Measurements from ENCODE around the gene KCTD1. TPM values are rescaled to one million over a fixed set of nuclear protein-coding genes. Genes with fewer than 3 reads are reported as not detected.

Gene KCTD1
- total and polyA plus RNA-seq, 8 donors = 12.1 to 21.7 (median 16.8) TPM

DNA sequence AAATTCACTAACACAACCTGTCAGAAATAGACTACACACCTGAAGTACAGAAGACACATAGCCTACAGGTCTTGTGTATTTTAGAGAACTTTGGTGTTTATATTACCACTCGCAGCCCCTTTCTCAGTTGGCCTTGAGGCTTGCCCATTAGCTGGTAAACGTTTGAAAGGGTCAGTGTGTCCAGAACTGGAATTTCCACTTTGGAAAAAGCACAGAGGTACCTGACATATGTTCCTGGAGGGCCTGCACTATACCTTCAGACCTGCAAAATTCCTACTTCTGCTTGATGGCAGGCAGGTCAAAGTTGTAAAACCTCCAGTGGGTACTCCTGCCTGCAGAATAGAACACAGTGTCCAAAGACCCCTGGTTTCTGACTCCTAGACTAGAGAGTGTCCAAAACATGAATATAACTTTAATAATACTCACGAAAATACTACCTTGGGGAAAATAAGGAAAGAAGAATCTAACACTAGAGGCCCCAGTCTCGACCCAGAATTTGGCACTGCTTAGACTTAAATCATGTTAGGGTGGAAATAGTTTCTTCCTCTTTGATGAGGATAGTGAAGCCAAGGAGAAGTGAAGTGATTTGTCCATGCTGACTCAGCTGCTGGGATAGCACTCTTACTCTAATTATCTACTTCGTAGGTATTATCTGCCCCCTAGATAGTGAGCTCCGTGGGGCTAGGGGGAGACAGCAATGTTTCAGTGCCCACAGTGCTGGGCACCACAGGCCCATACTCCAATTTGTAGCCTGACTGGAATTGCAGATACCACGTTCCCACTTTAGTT is 2.8 kb downstream of the KCTD1 start:
- no peak overlapping the region for H3K27ac ChIP-seq
- ATAC-seq (no peak), DNase-seq (no peak)
- no peaks in the 10 kb centered on the region for H3K36me3 ChIP-seq
- H3K4me3 ChIP-seq = no peak overlapping the region
- H3K27me3 ChIP-seq = peaks cover 7 to 38% of the 10 kb centered on the region in 2 donors
- intact Hi-C loops (cut with DNase I) = loop anchor here in 1 of 2 donors (10.0 kb wide), 1 partner anchor 109 kb away; no protein-coding TSS in a partner anchor
- no peaks in the 10 kb centered on the region for H3K9me3 ChIP-seq
- peaks cover 12 to 39% of the 10 kb centered on the region in 2 donors for H3K4me1 ChIP-seq
- no peak for TF ChIP-seq CTCF (IDR thresholded peaks at IDR 0.05)

DNA sequence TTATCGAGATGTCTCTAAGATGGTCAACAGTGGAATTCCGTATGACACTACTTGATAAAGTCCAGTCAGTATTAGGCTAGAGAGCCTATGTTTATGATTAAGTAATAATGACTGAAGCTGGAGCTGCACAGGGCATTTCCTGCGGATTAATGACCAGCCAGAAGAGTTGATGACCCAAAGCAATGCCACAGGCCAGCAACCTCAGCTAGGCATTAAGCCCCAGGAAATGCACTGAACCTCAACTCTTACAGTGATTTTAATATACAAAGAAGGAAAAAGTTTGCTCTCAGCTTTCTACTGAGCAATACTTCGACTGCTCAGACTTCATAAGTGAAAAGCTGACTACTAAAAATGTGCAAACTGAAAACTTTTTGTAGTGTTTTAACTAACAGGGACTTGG is 3.9 kb downstream of the KCTD1 start:
- TF ChIP-seq CTCF (IDR thresholded peaks at IDR 0.05) = no peak
- ATAC-seq (no peak), DNase-seq (no peak)
- Histone ChIP-seq H3K9me3 (no peaks in the 10 kb centered on the region), H3K4me3 (no peak overlapping the region), H3K27me3 (peaks cover 0 to 27% of the 10 kb centered on the region in 2 donors), H3K4me1 (peaks cover 11 to 28% of the 10 kb centered on the region in 2 donors), H3K36me3 (no peaks in the 10 kb centered on the region), H3K27ac (no peak overlapping the region)
- intact Hi-C loops (cut with DNase I) = loop anchor here in 1 of 2 donors (10.0 kb wide), 1 partner anchor 110 kb away; no protein-coding TSS in a partner anchor

GRCh38 chr18:26543373-26543772 is 5.0 kb downstream of the KCTD1 start:
- Histone ChIP-seq H3K36me3 (no peaks in the 10 kb centered on the region), H3K27me3 (peaks cover 0 to 16% of the 10 kb centered on the region in 2 donors), H3K9me3 (no peaks in the 10 kb centered on the region), H3K27ac (no peak overlapping the region), H3K4me1 (peaks cover 11 to 20% of the 10 kb centered on the region in 2 donors), H3K4me3 (no peak overlapping the region)
- no peak for TF ChIP-seq CTCF (IDR thresholded peaks at IDR 0.05)
- DNase-seq (no peak), ATAC-seq (peak; percentile 36)
- intact Hi-C loops (cut with DNase I) = loop anchor here in 1 of 2 donors (10.0 kb wide), 1 partner anchor 111 kb away; no protein-coding TSS in a partner anchor

DNA sequence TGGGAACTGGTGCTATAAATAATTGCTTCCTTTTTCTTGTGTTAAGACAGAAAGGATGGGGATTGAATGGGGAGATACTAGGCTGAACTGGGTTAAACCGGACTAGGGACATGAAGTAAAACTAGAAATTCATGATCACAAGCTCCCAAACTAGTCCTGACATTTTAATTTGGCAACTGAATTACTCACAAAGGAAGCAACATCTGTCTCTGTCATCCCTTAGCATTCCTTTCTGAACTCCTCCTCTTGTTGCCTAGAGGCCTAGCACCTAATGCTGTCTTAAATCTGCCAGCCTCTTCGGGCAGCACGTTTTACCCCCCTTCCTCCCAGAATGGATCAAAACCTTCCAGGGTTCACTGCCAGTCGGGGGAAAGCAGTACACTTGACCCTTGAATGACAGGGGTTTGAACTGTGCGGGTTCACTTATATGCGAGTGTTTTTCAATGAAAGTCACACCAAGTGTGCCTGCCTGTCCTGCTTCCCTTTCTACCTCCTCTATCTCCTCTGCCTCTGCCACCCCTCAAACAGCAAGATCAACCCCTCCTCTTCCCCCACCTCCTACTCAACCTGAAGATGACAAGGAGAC is 8.2 kb downstream of the KCTD1 start:
- DNase-seq (no peak), ATAC-seq (no peak)
- TF ChIP-seq CTCF (IDR thresholded peaks at IDR 0.05) = no peak
- H3K27ac ChIP-seq = no peak overlapping the region
- peaks cover 0 to 6% of the 10 kb centered on the region in 2 donors for H3K4me1 ChIP-seq
- H3K4me3 ChIP-seq = no peak overlapping the region
- intact Hi-C loops (cut with DNase I) = loop anchor here in 1 of 2 donors (10.0 kb wide), 1 partner anchor 115 kb away; no protein-coding TSS in a partner anchor
- no peaks in the 10 kb centered on the region for H3K9me3 ChIP-seq
- H3K27me3 ChIP-seq = no peaks in the 10 kb centered on the region
- H3K36me3 ChIP-seq = no peaks in the 10 kb centered on the region

DNA sequence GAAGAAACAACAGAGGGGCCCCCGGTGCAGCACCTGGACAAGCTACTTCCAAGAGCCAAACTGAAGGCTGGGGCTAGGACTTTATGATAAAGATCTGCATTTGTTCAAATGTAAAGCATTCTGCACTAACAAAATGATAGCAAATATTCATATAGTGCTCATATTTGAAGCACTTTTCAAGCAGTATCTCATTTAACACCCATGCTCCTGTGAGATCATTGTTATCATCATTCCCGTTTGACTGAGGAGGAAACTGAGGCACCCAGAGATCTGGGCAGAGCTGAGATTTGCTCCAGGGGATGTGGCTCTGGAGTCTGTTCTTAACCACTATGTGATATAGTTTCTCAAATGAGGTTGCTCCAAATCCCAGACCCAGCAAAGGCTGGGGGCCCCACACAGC is 9.8 kb downstream of the KCTD1 start:
- no peak for TF ChIP-seq CTCF (IDR thresholded peaks at IDR 0.05)
- ATAC-seq (no peak), DNase-seq (no peak)
- H3K9me3 ChIP-seq = no peaks in the 10 kb centered on the region
- no peak overlapping the region for H3K27ac ChIP-seq
- no peak overlapping the region for H3K4me3 ChIP-seq
- intact Hi-C loops (cut with DNase I) = no loop called here
- no peaks in the 10 kb centered on the region for H3K4me1 ChIP-seq
- no peaks in the 10 kb centered on the region for H3K27me3 ChIP-seq
- no peaks in the 10 kb centered on the region for H3K36me3 ChIP-seq

All from left lung (tissue), 10 donors.